Fibroblast of lung (primary cell): Measurements from ENCODE around the gene UAP1L1. TPM values are rescaled to one million over a fixed set of nuclear protein-coding genes. Genes with fewer than 3 reads are reported as not detected.

Source experiments
- DNase-seq, 2 donors: peaks; one replicate each; pipeline versions ENCODE4 v3.0.0 to v3.0.0-alpha.2; 2010; ENCODE audit warnings: low read depth in 2 of 2
- H2AFZ ChIP-seq: 2 replicates; pipeline ENCODE4 v1.5.1; 2012; ENCODE audit warnings: low read length, control low read depth, inconsistent platforms
- H3K27ac ChIP-seq: 2 replicates; pipeline ENCODE4 v1.5.1; 2011; ENCODE audit warnings: low read length, control low read depth; ENCODE audit not compliant: insufficient read depth
- H3K27me3 ChIP-seq: 2 replicates; pipeline ENCODE4 v1.5.1; 2011; ENCODE audit warnings: mild to moderate bottlenecking, low read length; ENCODE audit not compliant: control insufficient read depth, insufficient read depth
- H3K36me3 ChIP-seq: 2 replicates; pipeline ENCODE4 v1.5.1; 2011; ENCODE audit warnings: low read length; ENCODE audit not compliant: control insufficient read depth, insufficient read depth
- H3K4me1 ChIP-seq: 2 replicates; pipeline ENCODE4 v1.5.1; 2011; ENCODE audit warnings: low read length; ENCODE audit not compliant: control insufficient read depth, insufficient read depth; ENCODE audit errors: extremely low read depth
- H3K4me2 ChIP-seq: 2 replicates; pipeline ENCODE4 v1.5.1; 2011; ENCODE audit warnings: low read length, control low read depth; ENCODE audit not compliant: insufficient read depth; ENCODE audit errors: extremely low read depth
- H3K4me3 ChIP-seq, 4 experiments: fragments of 200-600 bp in 1 of 4; sonication (generic) in 1 of 4; replicated peaks in 1 of 4; 2 replicates each; pipeline ENCODE4 v1.5.1; 2011 to 2016; ENCODE audit warnings: low read length in 4 of 4, low read depth in 3 of 4, mild to moderate bottlenecking in 3 of 4, control low read depth in 2 of 4, inconsistent platforms in 1 of 4, mixed read lengths in 1 of 4; ENCODE audit not compliant: insufficient read depth in 1 of 4; ENCODE audit errors: control extremely low read depth in 1 of 4
- H3K79me2 ChIP-seq: 2 replicates; pipeline ENCODE4 v1.5.1; 2012; ENCODE audit warnings: mild to moderate bottlenecking, low read length, inconsistent platforms; ENCODE audit not compliant: control insufficient read depth, insufficient read depth
- H3K9ac ChIP-seq: 2 replicates; pipeline ENCODE4 v1.5.1; 2011; ENCODE audit warnings: mild to moderate bottlenecking, low read length, control low read depth; ENCODE audit not compliant: insufficient read depth
- H3K9me3 ChIP-seq: 2 replicates; pipeline ENCODE4 v1.5.1; 2012; ENCODE audit warnings: low read depth, low read length; ENCODE audit not compliant: control insufficient read depth, insufficient read depth
- H4K20me1 ChIP-seq: 2 replicates; pipeline ENCODE4 v1.5.1; 2011; ENCODE audit warnings: low read length; ENCODE audit not compliant: control insufficient read depth, insufficient read depth; ENCODE audit errors: extremely low read depth
- CTCF ChIP-seq, 2 donors: IDR thresholded peaks in 1 of 2; conservative IDR thresholded peaks in 1 of 2; 1 replicate in 1 of 2; 2 replicates in 1 of 2; pipeline ENCODE4 v1.5.1; 2011 to 2012; ENCODE audit warnings: low read length in 2 of 2, control low read depth in 1 of 2, inconsistent platforms in 1 of 2, low read depth in 1 of 2, mild to moderate bottlenecking in 1 of 2
- EZH2 ChIP-seq: IDR thresholded peaks from 2 replicates; pipeline ENCODE4 v1.5.1; 2012; ENCODE audit warnings: low read length, control low read depth, mild to moderate bottlenecking; ENCODE audit errors: missing control alignments
- polyA plus RNA-seq, 2 donors: library from polyadenylated mRNA; depleted of rRNA in 1 of 2; stranded (reverse) in 1 of 2; unstranded in 1 of 2; fragments of >200 nt; gene quantifications; 2 replicates each; pipeline ENCODE4 v1.2.1, GENCODE V29; 2011 to 2012; ENCODE audit warnings: missing spikeins in 1 of 2
- total RNA-seq: library from RNA; depleted of rRNA; stranded (reverse); fragments of >200 nt; gene quantifications from 2 replicates; pipeline ENCODE4 v1.2.1, GENCODE V29; 2014

UAP1L1 gene
- total and polyA plus RNA-seq, 2 donors (not counting 1 experiment from before 2014, with no cell fraction given), result 16.4 to 21.1 TPM

- no peak for TF ChIP-seq EZH2
- TF ChIP-seq CTCF (conservative IDR thresholded peaks at IDR 0.05 in 1 of 2, IDR thresholded peaks at IDR 0.05 in 1 of 2; ENCODE audit: low read depth in 1 of 2, low read length in 2 of 2), result no peak
- no peak overlapping the region for H3K27ac ChIP-seq
- DNase-seq, result no peak
Observed at GRCh38 chr9:137038916-137039315, 38.4 kb upstream of the UAP1L1 start.

GRCh38 chr9:137039611-137040366 lies 37.5 kb upstream of the UAP1L1 start:
- Histone ChIP-seq H3K4me3 (no peak overlapping the region), H3K79me2 (peaks cover 13% of the 10 kb centered on the region), H3K9ac (no peak overlapping the region), H3K27me3 (no peaks in the 10 kb centered on the region), H3K9me3 (no peaks in the 10 kb centered on the region), H2AFZ (no peak overlapping the region), H4K20me1 (no peaks in the 10 kb centered on the region), H3K27ac (no peak overlapping the region), H3K4me1 (peaks cover 3% of the 10 kb centered on the region), H3K36me3 (peaks cover 11% of the 10 kb centered on the region), H3K4me2 (no peak overlapping the region)
- no peak for DNase-seq
- TF ChIP-seq EZH2 (no peak), CTCF (conservative IDR thresholded peaks at IDR 0.05 in 1 of 2, IDR thresholded peaks at IDR 0.05 in 1 of 2; ENCODE audit: low read depth in 1 of 2, low read length in 2 of 2) (no peak)

More at GRCh38 chr9:137038916-137039315, 38.4 kb upstream of the UAP1L1 start:
- no peak overlapping the region for H3K4me3 ChIP-seq
- H3K9ac ChIP-seq, result no peak overlapping the region
- H3K4me1 ChIP-seq, result peaks cover under 1% of the 10 kb centered on the region
- H3K79me2 ChIP-seq, result peaks cover 5% of the 10 kb centered on the region
- H3K36me3 ChIP-seq, result peaks cover 11% of the 10 kb centered on the region
- H3K9me3 ChIP-seq, result no peaks in the 10 kb centered on the region
- H2AFZ ChIP-seq, result no peak overlapping the region
- H4K20me1 ChIP-seq, result no peaks in the 10 kb centered on the region
- no peaks in the 10 kb centered on the region for H3K27me3 ChIP-seq
- H3K4me2 ChIP-seq, result no peak overlapping the region

DNA sequence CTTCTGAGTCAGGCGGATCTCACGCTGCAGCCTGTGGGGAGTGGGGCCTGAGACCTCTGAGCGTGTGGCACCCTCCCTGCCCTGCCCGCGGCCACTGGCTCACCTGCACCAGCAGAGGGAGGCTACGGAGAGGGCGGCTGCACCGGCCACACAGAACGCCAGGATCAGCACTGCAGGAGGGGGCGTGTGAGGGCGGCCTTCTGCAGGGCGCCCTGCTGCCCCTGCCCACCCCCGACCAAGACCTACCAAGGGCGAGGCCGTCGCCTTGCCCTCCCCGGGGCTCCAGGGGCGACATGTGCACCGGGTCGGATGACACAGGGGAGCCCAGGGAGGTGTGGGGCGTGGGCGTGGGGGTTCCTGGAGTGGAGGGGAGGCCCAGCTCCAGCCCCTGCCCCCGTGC lies 36.7 kb upstream of the UAP1L1 start:
- H3K27me3 ChIP-seq, result no peaks in the 10 kb centered on the region
- peaks cover 11% of the 10 kb centered on the region for H3K36me3 ChIP-seq
- H2AFZ ChIP-seq, result no peak overlapping the region
- no peak overlapping the region for H3K4me3 ChIP-seq
- no peak overlapping the region for H3K9ac ChIP-seq
- TF ChIP-seq EZH2, result no peak
- no peak for TF ChIP-seq CTCF (conservative IDR thresholded peaks at IDR 0.05 in 1 of 2, IDR thresholded peaks at IDR 0.05 in 1 of 2; ENCODE audit: low read depth in 1 of 2, low read length in 2 of 2)
- no peak for DNase-seq
- peaks cover 18% of the 10 kb centered on the region for H3K79me2 ChIP-seq
- no peaks in the 10 kb centered on the region for H4K20me1 ChIP-seq
- peaks cover 3% of the 10 kb centered on the region for H3K4me1 ChIP-seq
- H3K4me2 ChIP-seq, result no peak overlapping the region
- H3K27ac ChIP-seq, result no peak overlapping the region
- no peaks in the 10 kb centered on the region for H3K9me3 ChIP-seq
